Endothelial cell of umbilical vein (primary cell): Measurements from ENCODE around the gene HOXB3. TPM values are rescaled to one million over a fixed set of nuclear protein-coding genes. Genes with fewer than 3 reads are reported as not detected.

ENCODE experiments used
- BruUV-seq: library from RNA; stranded (reverse); fragments of 400-500 nt; replicated peaks from 2 replicates; lab custom pipeline; 2021; lab: Mats Ljungman, UMichigan
- CTCF ChIA-PET: fragments of 300-600, 350-600 bp; sonication (Branson Sonifier 250); formaldehyde crosslinking; loops from one replicate; lab custom pipeline; 2021; ENCODE audit warnings: antibody characterized with exemption, inconsistent platforms; lab: Charles Lee
- POLR2A ChIA-PET: fragments of 300-600, 350-600 bp; sonication (Branson Sonifier 250); formaldehyde crosslinking; loops from one replicate; lab custom pipeline; 2021; ENCODE audit warnings: antibody characterized with exemption, inconsistent platforms; lab: Charles Lee
- DNase-seq: peaks from one replicate; pipeline ENCODE4 v3.0.0-alpha.2; 2011; ENCODE audit warnings: low read depth, low spot score
- FAIRE-seq: peaks from 2 replicates; lab custom pipeline; 2011; peaks lifted over from hg19 to GRCh38; lab: Jason Lieb, UNC
- H2AFZ ChIP-seq: 2 replicates; pipeline ENCODE4 v1.6.0; 2012; ENCODE audit warnings: low read depth, low read length, control low read depth, inconsistent platforms
- H3K27ac ChIP-seq: 2 replicates; pipeline ENCODE4 v1.5.1; 2011; ENCODE audit warnings: low read depth, mild to moderate bottlenecking, control low read depth, low read length, moderate library complexity; ENCODE audit not compliant: insufficient read depth
- H3K27me3 ChIP-seq, 2 experiments: 2 replicates each; pipeline versions ENCODE4 v1.6.0 to v1.6.1; 2011; ENCODE audit warnings: low read length in 2 of 2, mixed read lengths in 1 of 2; ENCODE audit not compliant: control insufficient read depth in 2 of 2, insufficient read depth in 2 of 2
- H3K36me3 ChIP-seq, 2 experiments: 2 replicates in 1 of 2; 3 replicates in 1 of 2; pipeline ENCODE4 v1.5.1; 2011; ENCODE audit warnings: low read length in 2 of 2, mild to moderate bottlenecking in 1 of 2, moderate library complexity in 1 of 2; ENCODE audit not compliant: control insufficient read depth in 2 of 2, insufficient read depth in 2 of 2; ENCODE audit errors: extremely low read depth in 1 of 2
- H3K4me1 ChIP-seq: 3 replicates; pipeline ENCODE4 v1.5.1; 2011; ENCODE audit warnings: mild to moderate bottlenecking, low read length; ENCODE audit not compliant: control insufficient read depth, insufficient read depth; ENCODE audit errors: extremely low read depth
- H3K4me2 ChIP-seq: 2 replicates; pipeline ENCODE4 v1.6.1; 2011; ENCODE audit warnings: low read length, control low read depth, mixed read lengths; ENCODE audit not compliant: insufficient read depth
- H3K4me3 ChIP-seq, 3 experiments: fragments of 200-600 bp in 1 of 3; sonication (generic), shearing (Covaris generic) in 1 of 3; replicated peaks in 1 of 3; 2 replicates each; pipeline ENCODE4 v1.5.1; 2011 to 2016; ENCODE audit warnings: control low read depth in 3 of 3, low read length in 3 of 3, mild to moderate bottlenecking in 2 of 3, inconsistent platforms in 1 of 3, low read depth in 1 of 3, moderate library complexity in 1 of 3; ENCODE audit not compliant: insufficient read depth in 1 of 3
- H3K79me2 ChIP-seq: 2 replicates; pipeline ENCODE4 v1.6.0; 2012; ENCODE audit warnings: low read length, inconsistent platforms; ENCODE audit not compliant: control insufficient read depth, insufficient read depth
- H3K9ac ChIP-seq: replicated peaks from 2 replicates; pipeline ENCODE3; 2011; ENCODE audit warnings: low read length, control low read depth; ENCODE audit not compliant: insufficient read depth; ENCODE audit errors: extremely low read depth
- H3K9me1 ChIP-seq: replicated peaks from 3 replicates; pipeline ENCODE4 v1.6.0; 2011; ENCODE audit warnings: mild to moderate bottlenecking, low read length; ENCODE audit not compliant: control insufficient read depth, insufficient read depth; ENCODE audit errors: extremely low read depth
- H3K9me3 ChIP-seq: replicated peaks from 2 replicates; pipeline ENCODE4 v1.5.1; 2012; ENCODE audit warnings: low read length, inconsistent platforms; ENCODE audit not compliant: control insufficient read depth, insufficient read depth
- H4K20me1 ChIP-seq: replicated peaks from 2 replicates; pipeline ENCODE3; 2011; ENCODE audit warnings: mild to moderate bottlenecking, low read length; ENCODE audit not compliant: control insufficient read depth, insufficient read depth; ENCODE audit errors: extremely low read depth
- EZH2 ChIP-seq: IDR thresholded peaks from 2 replicates; pipeline ENCODE4 v1.6.1; 2012; ENCODE audit warnings: borderline replicate concordance, low read depth, mild to moderate bottlenecking, moderate library complexity, low read length, inconsistent platforms; ENCODE audit not compliant: severe bottlenecking
- FOS ChIP-seq: IDR thresholded peaks from 2 replicates; pipeline ENCODE4 v1.6.1; 2011; ENCODE audit warnings: mild to moderate bottlenecking, low read length, moderate library complexity, borderline replicate concordance; ENCODE audit not compliant: insufficient read depth
- GATA2 ChIP-seq: IDR thresholded peaks from 2 replicates; pipeline ENCODE4 v1.7.0; 2011; ENCODE audit warnings: low read depth, mild to moderate bottlenecking, moderate library complexity, mixed read lengths, low read length; ENCODE audit not compliant: insufficient read length, insufficient read depth
- MAX ChIP-seq: IDR thresholded peaks from 2 replicates; pipeline ENCODE4 v1.6.1; 2011; ENCODE audit not compliant: insufficient read depth, insufficient read length
- MYC ChIP-seq: IDR thresholded peaks from one replicate; pipeline ENCODE4 v1.6.1; 2011; ENCODE audit warnings: mild to moderate bottlenecking, low read depth, low read length
- POLR2A ChIP-seq: IDR thresholded peaks from 2 replicates; pipeline ENCODE4 v1.6.1; 2012; ENCODE audit warnings: low read depth, mild to moderate bottlenecking, control low read depth, low read length
- dilution Hi-C: fragments of 300-500 bp; cut with MboI; formaldehyde crosslinking; loops from one replicate; pipeline ENCODE4 v1.15.0; 2019; ENCODE audit warnings: low sequenced_read_pairs; ENCODE audit not compliant: extremely low pct_ligation_motif_present
- intact Hi-C: fragments of 100-400 bp; cut with micrococcal nuclease; formaldehyde crosslinking; loops from one replicate; pipeline ENCODE4 v1.10.0; 2022
- polyA plus RNA-seq, 4 experiments: library from polyadenylated mRNA; depleted of rRNA in 3 of 4; stranded (reverse) in 3 of 4; unstranded in 1 of 4; fragments of >200 nt; gene quantifications; 2 replicates each; pipeline versions ENCODE4 v1.2.1 to v1.2.3, GENCODE V29; 2011 to 2012; ENCODE audit warnings: missing spikeins in 1 of 4
- total RNA-seq: library from RNA; stranded (reverse); gene quantifications from 2 replicates; pipeline ENCODE4 v1.2.3, GENCODE V29; 2021

HOXB3 gene
- total and polyA plus RNA-seq, 2 donors (not counting 3 experiments of a cell fraction or from before 2014, with no cell fraction given) = 29.6 to 56.6 TPM

DNA sequence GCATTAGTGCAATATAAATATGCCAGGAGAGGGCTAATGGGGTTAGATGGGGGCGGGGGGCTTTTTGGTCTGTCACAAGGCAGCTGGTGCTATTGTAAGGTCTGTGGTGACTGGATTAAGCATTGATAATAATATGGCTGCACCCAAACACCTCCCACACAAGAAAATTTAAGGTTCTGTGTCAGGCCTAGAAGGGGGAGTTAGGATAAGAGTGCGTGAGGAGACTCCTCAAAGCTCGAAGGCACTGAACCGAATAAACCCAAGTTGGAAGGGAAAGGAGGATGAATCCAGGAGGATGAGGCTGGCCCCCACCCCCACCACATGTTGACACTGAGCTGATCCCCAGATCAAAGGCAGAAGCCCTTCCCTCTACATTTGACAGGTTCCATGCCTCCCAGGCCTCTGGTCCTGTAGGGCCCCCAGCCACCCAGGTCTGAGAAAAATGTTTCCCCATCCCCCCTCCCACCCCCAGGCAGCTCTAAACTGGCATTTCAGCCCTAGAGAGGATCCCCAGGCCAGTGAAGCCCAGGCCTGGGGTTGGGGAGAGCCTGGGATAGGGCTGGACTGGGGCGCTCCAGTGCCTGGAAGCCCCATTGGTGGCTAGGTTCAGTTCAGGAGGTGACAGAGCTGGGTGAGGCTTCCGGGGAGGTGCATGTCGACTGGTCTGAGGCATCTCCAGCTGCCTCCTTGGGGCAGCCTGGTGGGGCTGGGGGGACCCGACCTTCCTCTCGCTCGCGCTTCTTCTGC is 60.9 kb downstream of the HOXB3 start:
- POLR2A ChIA-PET = no interaction called here
- Histone ChIP-seq H3K27ac (no peak overlapping the region), H3K79me2 (no peaks in the 10 kb centered on the region), H3K4me3 (no peak overlapping the region), H3K27me3 (peaks cover 17 to 18% of the 10 kb centered on the region in 2 experiments), H3K9me3 (no peaks in the 10 kb centered on the region), H3K9ac (no peak overlapping the region), H4K20me1 (no peaks in the 10 kb centered on the region), H3K4me1 (no peaks in the 10 kb centered on the region), H3K36me3 (no peaks in the 10 kb centered on the region), H3K9me1 (no peaks in the 10 kb centered on the region), H3K4me2 (no peak overlapping the region), H2AFZ (no peak overlapping the region)
- no peak for FAIRE-seq
- CTCF ChIA-PET = interaction anchor here (0.5 to 0.8 kb wide), 2 partner anchors 8 kb away, joined by 3 to 4 read pairs; no protein-coding TSS in a partner anchor
- TF ChIP-seq POLR2A (no peak), MAX (no peak), GATA2 (no peak), MYC (no peak), EZH2 (no peak), FOS (no peak)
- intact Hi-C loops (no loop called here), dilution Hi-C loops (no loop called here)
- DNase-seq = no peak
- BruUV-seq = no TSS peak
